ENCODE data around the gene TRIM6. TPM values are rescaled to one million over a fixed set of nuclear protein-coding genes. Genes with fewer than 3 reads are reported as not detected.
"Not testable (repeated sequence)": the region's sequence is repeated elsewhere in the genome, so short reads cannot be mapped to it uniquely, and the experiment has no call there.

TRIM6 gene
- total and polyA plus RNA-seq, 8 donors: 0.87 to 10.3 (median 1.8) TPM; not detected in 2

DNA sequence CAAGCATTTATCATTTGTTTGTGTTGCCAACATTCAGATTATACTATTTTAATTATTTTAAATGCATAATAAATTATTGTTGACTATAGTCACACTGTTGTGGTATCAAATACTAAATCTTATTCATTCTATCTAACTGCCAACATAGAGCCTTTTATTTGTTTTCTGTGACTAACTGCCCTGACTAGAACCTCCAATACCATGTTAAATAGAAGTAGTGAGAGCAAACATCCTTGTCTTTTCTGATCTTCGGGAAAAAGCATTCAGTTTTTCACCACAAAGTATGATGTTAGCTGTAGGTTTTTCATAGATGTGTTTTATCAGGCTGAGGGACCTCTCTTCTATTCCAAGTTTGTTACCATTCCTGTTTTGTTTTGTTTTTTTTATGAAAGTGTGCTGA, 43.5 kb downstream of the TRIM6 start:
- Histone ChIP-seq H3K27ac (no peak overlapping the region), H3K9me3 (no peaks in the 10 kb centered on the region), H3K4me3 (no peak overlapping the region), H3K27me3 (no peaks in the 10 kb centered on the region), H3K36me3 (peaks cover 9 to 62% (median 55%) of the 10 kb centered on the region in 4 donors), H3K4me1 (no peaks in the 10 kb centered on the region)
- 40 to 59% (median 43%) methylated on average over 1 of the region's 1 CpG for WGBS, 5 donors
- TF ChIP-seq, protein P1, sequence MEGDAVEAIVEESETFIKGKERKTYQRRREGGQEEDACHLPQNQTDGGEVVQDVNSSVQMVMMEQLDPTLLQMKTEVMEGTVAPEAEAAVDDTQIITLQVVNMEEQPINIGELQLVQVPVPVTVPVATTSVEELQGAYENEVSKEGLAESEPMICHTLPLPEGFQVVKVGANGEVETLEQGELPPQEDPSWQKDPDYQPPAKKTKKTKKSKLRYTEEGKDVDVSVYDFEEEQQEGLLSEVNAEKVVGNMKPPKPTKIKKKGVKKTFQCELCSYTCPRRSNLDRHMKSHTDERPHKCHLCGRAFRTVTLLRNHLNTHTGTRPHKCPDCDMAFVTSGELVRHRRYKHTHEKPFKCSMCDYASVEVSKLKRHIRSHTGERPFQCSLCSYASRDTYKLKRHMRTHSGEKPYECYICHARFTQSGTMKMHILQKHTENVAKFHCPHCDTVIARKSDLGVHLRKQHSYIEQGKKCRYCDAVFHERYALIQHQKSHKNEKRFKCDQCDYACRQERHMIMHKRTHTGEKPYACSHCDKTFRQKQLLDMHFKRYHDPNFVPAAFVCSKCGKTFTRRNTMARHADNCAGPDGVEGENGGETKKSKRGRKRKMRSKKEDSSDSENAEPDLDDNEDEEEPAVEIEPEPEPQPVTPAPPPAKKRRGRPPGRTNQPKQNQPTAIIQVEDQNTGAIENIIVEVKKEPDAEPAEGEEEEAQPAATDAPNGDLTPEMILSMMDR (IDR thresholded peaks at IDR 0.05): no peak
- TF ChIP-seq POLR2AphosphoS5 (IDR thresholded peaks at IDR 0.05) (no peak), EP300 (IDR thresholded peaks at IDR 0.05) (no peak), POLR2A (IDR thresholded peaks at IDR 0.05) (no peak)
- DNase-seq: no peak
- intact Hi-C loops (cut with DNase I; ENCODE audit: low total_unique reads): no loop called here

DNA sequence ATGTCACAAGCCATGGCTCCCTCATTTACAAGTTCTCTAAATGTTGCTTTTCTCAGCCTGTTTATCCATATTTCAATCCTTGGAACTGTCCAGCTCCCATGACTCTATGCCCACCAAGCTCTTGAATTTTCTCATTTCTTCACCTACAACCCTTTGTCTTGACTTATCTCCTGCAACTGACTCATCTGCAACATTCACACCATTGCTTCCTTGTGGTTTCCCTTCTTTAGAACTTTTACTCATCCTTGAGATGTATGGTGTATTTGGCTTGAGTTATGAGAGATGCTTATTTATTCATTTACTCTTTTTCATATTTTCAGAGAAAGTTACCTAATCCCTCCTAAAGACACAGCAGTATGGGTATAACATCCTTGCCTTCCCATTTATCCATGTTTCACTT, 47.1 kb downstream of the TRIM6 start:
- Histone ChIP-seq H3K27ac (no peak overlapping the region), H3K27me3 (no peaks in the 10 kb centered on the region), H3K36me3 (peaks cover 0 to 47% (median 37%) of the 10 kb centered on the region in 4 donors), H3K4me1 (no peaks in the 10 kb centered on the region), H3K4me3 (no peak overlapping the region), H3K9me3 (no peaks in the 10 kb centered on the region)
- no peak for DNase-seq
- intact Hi-C loops (cut with DNase I; ENCODE audit: low total_unique reads): no loop called here
- no peak for TF ChIP-seq POLR2AphosphoS5 (IDR thresholded peaks at IDR 0.05)
- TF ChIP-seq, protein P1 (IDR thresholded peaks at IDR 0.05): no peak
- no peak for TF ChIP-seq EP300 (IDR thresholded peaks at IDR 0.05)
- no peak for TF ChIP-seq POLR2A (IDR thresholded peaks at IDR 0.05)

DNA sequence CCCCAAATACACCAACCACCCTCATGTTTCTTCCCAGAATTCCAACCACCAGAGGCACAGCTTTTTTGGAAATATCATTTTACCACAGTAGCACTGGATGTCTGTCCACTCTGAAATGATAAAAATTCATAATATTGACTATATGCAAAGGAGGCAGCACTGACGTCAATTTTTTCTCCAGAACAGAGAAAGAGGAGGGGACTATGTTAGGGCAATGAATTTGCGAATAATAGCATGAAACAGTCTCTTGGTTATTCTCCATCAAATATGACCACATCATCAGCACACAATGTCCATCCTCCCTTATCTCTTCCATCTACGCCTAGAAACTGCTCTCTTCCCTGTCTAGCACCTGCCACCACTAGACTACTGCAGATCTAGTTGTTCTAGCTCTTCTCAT, 49.7 kb downstream of the TRIM6 start:
- Histone ChIP-seq H3K36me3 (peaks cover 0 to 37% (median 34%) of the 10 kb centered on the region in 4 donors), H3K27ac (no peak overlapping the region), H3K4me3 (no peak overlapping the region), H3K27me3 (no peaks in the 10 kb centered on the region), H3K9me3 (no peaks in the 10 kb centered on the region), H3K4me1 (no peaks in the 10 kb centered on the region)
- 88 to 95% (median 94%) methylated on average over 3 of the region's 3 CpGs for WGBS, 5 donors
- DNase-seq: no peak
- intact Hi-C loops (cut with DNase I; ENCODE audit: low total_unique reads): no loop called here
- TF ChIP-seq EP300 (IDR thresholded peaks at IDR 0.05): no peak
- TF ChIP-seq POLR2A (IDR thresholded peaks at IDR 0.05): no peak
- TF ChIP-seq, protein P1 (IDR thresholded peaks at IDR 0.05): no peak
- TF ChIP-seq POLR2AphosphoS5 (IDR thresholded peaks at IDR 0.05): no peak

DNA sequence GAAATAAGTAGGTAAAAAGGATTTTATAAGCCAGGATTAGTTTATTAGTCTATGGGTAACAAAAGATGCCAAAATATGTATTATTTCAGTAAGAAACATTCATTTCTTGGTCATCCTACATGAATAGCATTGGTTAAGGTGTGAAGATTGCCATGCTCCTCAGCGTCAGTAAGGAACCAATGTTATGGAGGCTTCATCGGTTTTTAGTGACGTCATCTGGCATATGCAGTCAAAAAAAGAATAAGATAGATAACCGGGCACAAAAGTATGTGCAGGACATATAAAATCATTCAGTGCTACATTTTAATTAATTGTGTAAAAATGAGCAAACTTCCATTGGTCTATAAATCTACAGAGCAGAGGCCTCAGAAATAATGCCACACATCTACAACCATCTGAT, 59.0 kb downstream of the TRIM6 start:
- no peaks in the 10 kb centered on the region for H3K36me3 ChIP-seq
- H3K27ac ChIP-seq: no peak overlapping the region
- no peak overlapping the region for H3K4me3 ChIP-seq
- no peak for DNase-seq
- H3K9me3 ChIP-seq: peaks cover 0 to 11% (median 7%) of the 10 kb centered on the region in 4 donors
- H3K4me1 ChIP-seq: no peaks in the 10 kb centered on the region
- WGBS, 5 donors: 93 to 98% (median 97%) methylated on average over 4 of the region's 4 CpGs
- TF ChIP-seq POLR2AphosphoS5 (IDR thresholded peaks at IDR 0.05) (no peak), POLR2A (IDR thresholded peaks at IDR 0.05) (no peak), EP300 (IDR thresholded peaks at IDR 0.05) (no peak)
- TF ChIP-seq, protein P1 (IDR thresholded peaks at IDR 0.05): no peak
- intact Hi-C loops (cut with DNase I; ENCODE audit: low total_unique reads): no loop called here
- H3K27me3 ChIP-seq: no peaks in the 10 kb centered on the region

DNA sequence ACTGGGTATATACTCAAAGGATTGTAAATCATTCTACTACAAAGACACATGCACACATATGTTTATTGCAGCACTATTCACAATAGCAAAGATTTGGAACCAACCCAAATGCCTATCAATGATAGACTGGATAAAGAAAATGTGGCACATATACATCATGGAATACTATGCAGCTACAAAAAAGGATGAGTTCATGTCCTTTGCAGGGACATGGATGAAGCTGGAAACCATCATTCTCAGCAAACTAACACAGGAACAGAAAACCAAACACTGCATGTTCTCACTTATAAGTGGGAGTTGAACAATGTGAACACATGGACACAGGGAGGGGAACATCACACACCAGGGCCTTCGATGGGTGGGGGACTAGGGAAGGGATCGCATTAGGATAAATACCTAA, 60.5 kb downstream of the TRIM6 start:
- peaks cover 0 to 11% (median 7%) of the 10 kb centered on the region in 4 donors for H3K9me3 ChIP-seq
- WGBS, 5 donors: 92 to 100% (median 97%) methylated on average over 2 of the region's 2 CpGs
- H3K4me3 ChIP-seq; DNase-seq; H3K36me3 ChIP-seq; H3K4me1 ChIP-seq; H3K27ac ChIP-seq; H3K27me3 ChIP-seq; intact Hi-C loops (cut with DNase I; ENCODE audit: low total_unique reads): not testable (repeated sequence)

Data from stomach (tissue), 9 donors.